ENCODE results near the gene NR1D1.
"Not testable (repeated sequence)": the region's sequence is repeated elsewhere in the genome, so short reads cannot be mapped to it uniquely, and the experiment has no call there.

- TF ChIP-seq CTCF, POLR2A (IDR thresholded peaks at IDR 0.05): not testable (repeated sequence)
Observed at GRCh38 chr17:40143166-40143565, 42.8 kb upstream of the NR1D1 start.

All from testis (tissue), 2 donors.